Trophoblast cell (in vitro differentiated cells and primary cell): ENCODE data around the gene IGSF10.

Experiments
- DNase-seq, 2 donors: peaks; one replicate each; pipeline ENCODE4 v3.0.0-alpha.2; 2016
- H2AFZ ChIP-seq: 2 replicates; pipeline ENCODE4 v1.6.1; 2013; ENCODE audit warnings: low read length, moderate library complexity, mild to moderate bottlenecking; ENCODE audit not compliant: insufficient read depth, poor library complexity
- H2AK5ac ChIP-seq: 2 replicates; pipeline ENCODE4 v1.6.1; 2013; ENCODE audit warnings: mild to moderate bottlenecking, low read length
- H2BK120ac ChIP-seq: 2 replicates; pipeline ENCODE4 v1.6.1; 2013; ENCODE audit warnings: low read length, mild to moderate bottlenecking, moderate library complexity; ENCODE audit not compliant: insufficient read depth, poor library complexity
- H2BK12ac ChIP-seq: 2 replicates; pipeline ENCODE4 v1.6.1; 2013; ENCODE audit warnings: mild to moderate bottlenecking, low read length, moderate library complexity
- H2BK5ac ChIP-seq: 2 replicates; pipeline ENCODE4 v1.6.1; 2013; ENCODE audit warnings: low read length, low read depth, moderate library complexity, mild to moderate bottlenecking; ENCODE audit not compliant: poor library complexity
- H3K14ac ChIP-seq: 2 replicates; pipeline ENCODE4 v1.6.1; 2013; ENCODE audit warnings: mild to moderate bottlenecking, low read length
- H3K18ac ChIP-seq: 2 replicates; pipeline ENCODE4 v1.6.1; 2013; ENCODE audit warnings: mild to moderate bottlenecking, low read length
- H3K23ac ChIP-seq: 2 replicates; pipeline ENCODE4 v1.6.1; 2013; ENCODE audit warnings: low read length
- H3K27ac ChIP-seq: 2 replicates; pipeline ENCODE4 v1.5.1; 2013; ENCODE audit warnings: low read depth, mild to moderate bottlenecking, inconsistent platforms, low read length, moderate library complexity
- H3K27me3 ChIP-seq: 2 replicates; pipeline ENCODE4 v1.6.1; 2013; ENCODE audit warnings: inconsistent platforms, mild to moderate bottlenecking, low read length, moderate library complexity; ENCODE audit not compliant: insufficient read depth
- H3K36me3 ChIP-seq, 2 experiments: 1 replicate in 1 of 2; 2 replicates in 1 of 2; pipeline ENCODE4 v1.6.1; 2013; ENCODE audit warnings: low read length in 2 of 2, mild to moderate bottlenecking in 2 of 2, moderate library complexity in 1 of 2; ENCODE audit not compliant: insufficient read depth in 2 of 2, control insufficient read depth in 1 of 2
- H3K4ac ChIP-seq: 2 replicates; pipeline ENCODE4 v1.6.1; 2013; ENCODE audit warnings: low read depth, mild to moderate bottlenecking, low read length, moderate library complexity
- H3K4me1 ChIP-seq, 2 experiments: 1 replicate in 1 of 2; 2 replicates in 1 of 2; pipeline ENCODE4 v1.6.1; 2013; ENCODE audit warnings: low read length in 2 of 2, mild to moderate bottlenecking in 2 of 2, moderate library complexity in 1 of 2; ENCODE audit not compliant: insufficient read depth in 2 of 2, control insufficient read depth in 1 of 2
- H3K4me2 ChIP-seq: 2 replicates; pipeline ENCODE4 v1.6.1; 2013; ENCODE audit warnings: inconsistent platforms, mild to moderate bottlenecking, low read length, moderate library complexity
- H3K4me3 ChIP-seq: 2 replicates; pipeline ENCODE4 v1.5.1; 2013; ENCODE audit warnings: mild to moderate bottlenecking, low read depth, low read length, inconsistent platforms
- H3K79me1 ChIP-seq: one replicate; pipeline ENCODE4 v1.6.1; 2013; ENCODE audit warnings: low read length
- H3K79me2 ChIP-seq: 2 replicates; pipeline ENCODE4 v1.6.1; 2013; ENCODE audit warnings: low read length, mild to moderate bottlenecking; ENCODE audit not compliant: control insufficient read depth, insufficient read depth, poor library complexity
- H3K9ac ChIP-seq: 2 replicates; pipeline ENCODE4 v1.6.1; 2013; ENCODE audit warnings: mild to moderate bottlenecking, low read length
- H3K9me3 ChIP-seq: 2 replicates; pipeline ENCODE4 v1.6.1; 2013; ENCODE audit warnings: low read depth, mild to moderate bottlenecking, control low read depth, inconsistent platforms, low read length; ENCODE audit not compliant: insufficient read depth
- H4K12ac ChIP-seq: 2 replicates; pipeline ENCODE4 v1.6.1; 2013; ENCODE audit warnings: low read depth, mild to moderate bottlenecking, low read length, moderate library complexity
- H4K8ac ChIP-seq: 2 replicates; pipeline ENCODE4 v1.6.1; 2013; ENCODE audit warnings: low read depth, mild to moderate bottlenecking, low read length, moderate library complexity
- H4K91ac ChIP-seq: one replicate; pipeline ENCODE4 v1.6.1; 2013; ENCODE audit warnings: low read depth, mild to moderate bottlenecking, low read length, moderate library complexity
- WGBS: extraction: QIAGEN DNeasy Blood & Tissue Kit; methylation state at CpG from one replicate; pipeline ENCODE4 v1.1.7; 2013; ENCODE audit warnings: missing lambda C conversion rate; ENCODE audit not compliant: insufficient read length, insufficient coverage; ENCODE audit errors: extremely low coverage; 5-methylcytosine and 5-hydroxymethylcytosine counted together

IGSF10 gene

DNA sequence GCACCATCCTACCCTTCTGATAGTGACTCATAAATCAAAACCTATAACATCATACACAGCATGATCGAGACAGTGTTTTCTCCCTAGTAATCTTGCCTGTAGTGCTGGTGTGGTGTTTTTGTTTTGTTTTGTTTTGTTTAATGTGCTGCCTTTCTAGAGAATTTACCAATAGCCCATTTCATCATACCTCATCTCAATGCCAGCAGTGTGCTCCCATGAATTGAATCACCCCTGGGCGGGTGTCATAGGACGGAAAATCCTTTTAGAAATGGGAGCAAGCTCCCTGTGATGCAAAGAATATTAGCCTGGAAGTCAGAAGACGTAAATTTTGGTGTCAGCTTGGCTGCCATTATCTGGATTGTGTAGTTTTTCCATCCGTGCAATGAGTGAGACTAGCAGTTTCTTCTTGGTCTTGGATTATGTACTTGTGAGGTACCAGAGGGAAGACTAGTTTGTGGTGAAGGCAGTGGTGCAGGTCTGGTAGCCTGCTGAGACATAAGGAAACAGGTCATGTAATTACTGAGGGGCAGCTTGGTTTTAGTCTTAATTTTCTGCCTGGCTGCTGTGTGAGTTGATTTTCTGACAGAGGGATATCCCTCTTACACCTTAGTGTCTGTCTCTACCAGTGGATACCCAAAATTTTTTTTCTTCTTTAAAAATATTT, 29.9 kb downstream of the IGSF10 start:
- H3K4me1 ChIP-seq: no peaks in the 10 kb centered on the region
- no peak overlapping the region for H2BK12ac ChIP-seq
- no peak overlapping the region for H3K14ac ChIP-seq
- no peak overlapping the region for H2BK120ac ChIP-seq
- no peaks in the 10 kb centered on the region for H3K79me1 ChIP-seq
- H3K4me3 ChIP-seq: no peak overlapping the region
- H3K4ac ChIP-seq: no peak overlapping the region
- DNase-seq: no peak
- H3K23ac ChIP-seq: no peak overlapping the region
- H2BK5ac ChIP-seq: no peak overlapping the region
- H3K9ac ChIP-seq: no peak overlapping the region
- no peak overlapping the region for H4K91ac ChIP-seq
- H3K36me3 ChIP-seq: peaks cover 8 to 16% of the 10 kb centered on the region in 2 experiments
- no peak overlapping the region for H2AK5ac ChIP-seq
- H2AFZ ChIP-seq: no peak overlapping the region
- no peak overlapping the region for H3K27ac ChIP-seq
- H3K4me2 ChIP-seq: no peak overlapping the region
- H3K9me3 ChIP-seq: no peaks in the 10 kb centered on the region
- H3K79me2 ChIP-seq: no peaks in the 10 kb centered on the region
- H4K8ac ChIP-seq: no peak overlapping the region
- no peak overlapping the region for H3K18ac ChIP-seq
- WGBS: no CpG with 5 or more reads among the region's 5 CpGs
- H3K27me3 ChIP-seq: no peaks in the 10 kb centered on the region
- no peak overlapping the region for H4K12ac ChIP-seq

DNA sequence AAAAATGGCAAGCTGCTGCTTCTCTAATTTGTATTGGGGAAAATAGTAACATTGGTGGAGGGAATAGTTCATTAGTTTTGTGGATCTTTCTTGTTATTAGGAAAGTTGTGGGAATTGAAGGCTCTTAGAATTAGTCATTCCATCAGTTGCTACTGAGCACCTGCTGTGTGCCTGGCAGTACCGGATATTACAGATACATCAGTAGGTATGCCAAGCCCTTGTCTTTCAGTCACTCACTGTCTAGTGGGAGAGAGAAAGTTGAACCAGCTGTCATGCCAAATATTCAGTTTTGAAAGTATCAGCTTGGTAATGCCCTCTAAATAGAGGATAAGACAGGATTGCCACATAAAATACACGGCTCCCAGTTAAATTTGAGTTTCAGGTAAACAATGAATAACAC, 32.5 kb downstream of the IGSF10 start:
- H3K4me2 ChIP-seq: no peak overlapping the region
- H3K36me3 ChIP-seq: peaks cover 8 to 16% of the 10 kb centered on the region in 2 experiments
- no peak overlapping the region for H3K27ac ChIP-seq
- H3K4ac ChIP-seq: no peak overlapping the region
- H3K9ac ChIP-seq: no peak overlapping the region
- H3K27me3 ChIP-seq: no peaks in the 10 kb centered on the region
- no peak overlapping the region for H2BK120ac ChIP-seq
- WGBS: no CpG with 5 or more reads among the region's 2 CpGs
- no peak overlapping the region for H3K14ac ChIP-seq
- no peak overlapping the region for H3K4me3 ChIP-seq
- H3K23ac ChIP-seq: no peak overlapping the region
- H2BK12ac ChIP-seq: no peak overlapping the region
- H3K4me1 ChIP-seq: peaks cover 0 to 2% of the 10 kb centered on the region in 2 experiments
- H2AK5ac ChIP-seq: no peak overlapping the region
- H3K79me2 ChIP-seq: no peaks in the 10 kb centered on the region
- H3K79me1 ChIP-seq: no peaks in the 10 kb centered on the region
- no peaks in the 10 kb centered on the region for H3K9me3 ChIP-seq
- H3K18ac ChIP-seq: no peak overlapping the region
- no peak overlapping the region for H2AFZ ChIP-seq
- no peak overlapping the region for H2BK5ac ChIP-seq
- no peak overlapping the region for H4K8ac ChIP-seq
- no peak for DNase-seq
- no peak overlapping the region for H4K91ac ChIP-seq
- H4K12ac ChIP-seq: no peak overlapping the region

DNA sequence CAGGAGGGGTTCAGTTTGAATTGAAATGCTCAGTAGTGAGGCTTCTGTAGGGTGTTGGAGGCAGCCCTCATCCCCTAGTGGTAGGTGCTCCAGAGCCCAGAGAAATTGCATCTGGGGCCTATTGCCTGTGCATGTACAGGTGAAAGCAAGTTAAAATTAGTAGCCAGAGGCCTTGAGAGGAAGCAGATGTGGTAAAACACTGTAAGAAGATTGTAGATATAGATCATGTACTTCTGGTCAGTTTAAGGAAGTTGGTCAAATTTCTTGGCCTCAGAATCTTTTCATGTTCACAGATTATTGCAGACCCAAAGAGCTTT, 34.6 kb downstream of the IGSF10 start:
- no peak for DNase-seq
- no peak overlapping the region for H2BK5ac ChIP-seq

DNA sequence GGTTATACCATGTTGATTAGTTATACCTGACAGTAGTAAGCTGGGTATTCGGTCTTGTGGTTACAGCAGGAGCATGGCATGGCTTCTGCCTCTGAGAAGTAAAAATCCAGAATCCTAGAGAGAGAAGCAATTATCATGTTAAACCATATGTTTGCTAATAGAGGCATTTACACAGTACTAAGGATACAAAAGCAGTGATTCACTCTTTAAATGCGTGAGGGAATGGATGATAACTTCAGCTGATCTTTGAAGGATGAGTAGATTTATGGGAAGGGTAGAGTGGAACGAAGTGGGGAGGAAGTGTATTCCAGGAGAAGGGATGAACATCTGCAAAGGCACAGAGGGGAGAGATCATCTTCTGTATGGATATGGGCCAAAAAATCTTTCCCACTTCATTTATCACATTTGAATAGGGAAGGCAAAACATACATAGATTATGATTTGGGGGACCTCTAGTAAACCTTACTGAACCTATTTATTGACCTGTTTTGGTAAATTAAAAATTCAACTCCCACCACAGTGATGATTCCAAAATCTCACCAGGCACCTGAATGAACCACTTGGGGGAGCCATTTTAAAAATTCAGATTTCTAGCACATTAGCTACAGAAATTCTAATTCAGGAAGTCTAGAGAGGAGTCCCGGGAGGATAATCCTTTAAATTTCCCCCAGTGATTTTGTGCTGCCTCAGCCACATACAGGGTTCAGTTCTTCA, 35.1 kb downstream of the IGSF10 start:
- Histone ChIP-seq H3K4me1 (peaks cover 0 to 2% of the 10 kb centered on the region in 2 experiments), H3K18ac (no peak overlapping the region), H3K4ac (no peak overlapping the region), H2AFZ (no peak overlapping the region), H3K36me3 (peaks cover 10 to 17% of the 10 kb centered on the region in 2 experiments), H3K4me3 (no peak overlapping the region), H3K79me1 (no peaks in the 10 kb centered on the region), H4K12ac (no peak overlapping the region), H3K14ac (no peak overlapping the region), H3K79me2 (no peaks in the 10 kb centered on the region), H2BK120ac (no peak overlapping the region), H4K91ac (no peak overlapping the region), H3K4me2 (no peak overlapping the region), H3K23ac (no peak overlapping the region), H2BK12ac (no peak overlapping the region), H3K27ac (no peak overlapping the region), H3K9me3 (no peaks in the 10 kb centered on the region), H2AK5ac (no peak overlapping the region), H4K8ac (no peak overlapping the region), H3K27me3 (no peaks in the 10 kb centered on the region), H2BK5ac (no peak overlapping the region), H3K9ac (no peak overlapping the region)
- WGBS: 100% methylated on average over 1 of the region's 4 CpGs
- DNase-seq: no peak

More for the DNA sequence above, 34.6 kb downstream of the IGSF10 start:
- H3K23ac ChIP-seq: no peak overlapping the region
- H3K79me1 ChIP-seq: no peaks in the 10 kb centered on the region
- H3K27ac ChIP-seq: no peak overlapping the region
- no peaks in the 10 kb centered on the region for H3K79me2 ChIP-seq
- H3K4me3 ChIP-seq: no peak overlapping the region
- H3K36me3 ChIP-seq: peaks cover 8 to 15% of the 10 kb centered on the region in 2 experiments
- H4K12ac ChIP-seq: no peak overlapping the region
- H4K91ac ChIP-seq: no peak overlapping the region
- no peak overlapping the region for H3K18ac ChIP-seq
- H2AK5ac ChIP-seq: no peak overlapping the region
- no peaks in the 10 kb centered on the region for H3K27me3 ChIP-seq
- no peak overlapping the region for H4K8ac ChIP-seq
- no peak overlapping the region for H3K4ac ChIP-seq
- H2AFZ ChIP-seq: no peak overlapping the region
- H3K4me1 ChIP-seq: peaks cover 0 to 2% of the 10 kb centered on the region in 2 experiments
- H3K4me2 ChIP-seq: no peak overlapping the region
- H3K14ac ChIP-seq: no peak overlapping the region
- H2BK12ac ChIP-seq: no peak overlapping the region
- no peak overlapping the region for H3K9ac ChIP-seq
- no peaks in the 10 kb centered on the region for H3K9me3 ChIP-seq
- no peak overlapping the region for H2BK120ac ChIP-seq
